PFSK-1 (cell line): ENCODE results near the gene DBX1.

ENCODE experiments used
- FOXP2 ChIP-seq: optimal IDR thresholded peaks from 2 replicates; pipeline ENCODE3; 2011; ENCODE audit warnings: borderline replicate concordance, control low read depth, inconsistent platforms; ENCODE audit not compliant: insufficient read depth; ENCODE audit errors: extremely low read length, extremely low read depth
- POLR2AphosphoS5 ChIP-seq: IDR thresholded peaks from 2 replicates; pipeline ENCODE4 v1.6.1; 2012; ENCODE audit warnings: low read depth, mild to moderate bottlenecking, control low read depth, low read length, moderate library complexity
- REST ChIP-seq, 2 experiments: IDR thresholded peaks; 2 replicates each; pipeline versions ENCODE4 v1.6.1 to v1.8.0; 2011 to 2012; ENCODE audit warnings: low read depth in 2 of 2, low read length in 2 of 2, control low read depth in 1 of 2, inconsistent platforms in 1 of 2, mild to moderate bottlenecking in 1 of 2, moderate library complexity in 1 of 2; ENCODE audit not compliant: insufficient read depth in 1 of 2
- SIN3A ChIP-seq: IDR thresholded peaks from 2 replicates; pipeline ENCODE4 v1.6.1; 2012; ENCODE audit warnings: mild to moderate bottlenecking, low read length, moderate library complexity, borderline replicate concordance; ENCODE audit not compliant: insufficient read depth

DNA sequence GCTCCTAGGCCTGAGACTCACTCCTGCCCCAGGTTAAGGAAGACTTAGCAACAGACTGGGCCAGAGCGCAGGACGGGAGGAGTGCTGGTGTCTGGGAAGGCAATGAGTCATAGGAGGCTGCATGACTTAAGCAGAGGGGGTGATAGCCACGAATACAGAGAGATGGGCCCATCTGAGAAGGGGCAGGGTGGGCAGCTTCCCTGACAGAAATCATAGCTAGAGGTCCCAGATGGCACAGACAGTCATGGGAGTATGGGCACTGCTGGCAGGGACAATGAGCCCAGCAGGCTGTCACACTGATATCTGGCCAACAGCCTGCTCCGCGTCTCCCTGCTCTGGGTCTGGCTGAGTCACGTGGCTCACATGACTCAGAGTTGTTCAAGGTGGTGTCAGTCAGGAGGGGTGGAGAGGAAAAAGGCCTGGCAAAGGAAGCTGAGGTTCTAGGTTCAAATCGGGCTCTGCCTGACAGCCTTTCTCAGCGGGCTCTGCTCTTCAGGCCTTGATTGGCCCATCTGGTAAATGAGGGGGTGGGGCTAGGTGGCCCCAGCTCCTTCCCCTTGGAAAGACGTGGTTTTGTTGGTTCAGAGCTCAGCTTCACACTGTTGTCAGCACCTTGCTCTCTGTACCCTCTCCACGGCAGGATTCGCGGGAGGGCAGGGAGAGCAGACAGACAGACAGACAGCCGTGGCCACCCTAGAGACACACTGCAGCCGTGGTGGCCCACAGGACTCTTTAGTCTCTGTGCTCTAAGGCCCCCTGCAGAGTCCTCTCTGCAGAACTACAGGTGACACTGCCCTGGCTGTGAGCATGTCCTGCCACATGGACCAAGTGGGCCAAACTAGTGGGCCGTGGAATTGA lies 47.8 kb downstream of the DBX1 start:
- TF ChIP-seq POLR2AphosphoS5, result peak; percentile 43; the same call in 1 of the 2 replicates
- TF ChIP-seq REST (IDR thresholded peaks at IDR 0.05; ENCODE audit: insufficient read depth in 1 of 2, low read depth in 2 of 2, low read length in 2 of 2), result no peak
- no peak for TF ChIP-seq SIN3A
- TF ChIP-seq FOXP2, result no peak
